Smooth muscle cell (in vitro differentiated cells): ENCODE measurements around the gene HAND1. TPM values are rescaled to one million over a fixed set of nuclear protein-coding genes. Genes with fewer than 3 reads are reported as not detected.
"Not testable (repeated sequence)": the region's sequence is repeated elsewhere in the genome, so short reads cannot be mapped to it uniquely, and the experiment has no call there.

ENCODE experiments used
- DNase-seq: peaks from one replicate; lab custom pipeline; 2025; ENCODE audit not compliant: unreplicated experiment; lab: John Stamatoyannopoulos, UW
- H2AFZ ChIP-seq: fragments of 200-600 bp; sonication (generic); 2 replicates; pipeline ENCODE4 v1.6.0; 2016; ENCODE audit warnings: antibody characterized with exemption, low read depth, mild to moderate bottlenecking
- H3F3A ChIP-seq: fragments of 200-600 bp; sonication (generic); 2 replicates; pipeline ENCODE4 v1.6.0; 2017; ENCODE audit warnings: antibody characterized with exemption, low read depth
- H3K27ac ChIP-seq: fragments of 200-600 bp; sonication (generic); 2 replicates; pipeline ENCODE4 v1.5.1; 2016; ENCODE audit warnings: low read depth, mild to moderate bottlenecking
- H3K27me3 ChIP-seq: fragments of 200-600 bp; sonication (generic); 2 replicates; pipeline ENCODE4 v1.6.1; 2016; ENCODE audit warnings: low read depth, mild to moderate bottlenecking
- H3K36me3 ChIP-seq: fragments of 200-600 bp; sonication (generic); 2 replicates; pipeline ENCODE4 v1.5.1; 2016; ENCODE audit warnings: low read depth
- H3K4me1 ChIP-seq: fragments of 200-600 bp; sonication (generic); 2 replicates; pipeline ENCODE4 v1.5.1; 2016; ENCODE audit warnings: low read depth
- H3K4me2 ChIP-seq: fragments of 200-600 bp; sonication (generic); 2 replicates; pipeline ENCODE4 v1.6.0; 2016; ENCODE audit warnings: mild to moderate bottlenecking
- H3K4me3 ChIP-seq: fragments of 200-600 bp; sonication (generic); 2 replicates; pipeline ENCODE4 v1.5.1; 2016; ENCODE audit warnings: mild to moderate bottlenecking
- H3K79me2 ChIP-seq: fragments of 200-600 bp; sonication (generic); 2 replicates; pipeline ENCODE4 v1.6.0; 2016; ENCODE audit warnings: low read depth, mild to moderate bottlenecking
- H3K9ac ChIP-seq: fragments of 200-600 bp; sonication (generic); 2 replicates; pipeline ENCODE4 v1.6.0; 2016; ENCODE audit warnings: low read depth
- H3K9me3 ChIP-seq: fragments of 200-600 bp; sonication (generic); replicated peaks from 2 replicates; pipeline ENCODE4 v1.5.1; 2016; ENCODE audit warnings: low read depth
- H4K20me1 ChIP-seq: fragments of 200-600 bp; sonication (generic); 2 replicates; pipeline ENCODE4 v1.6.0; 2016; ENCODE audit warnings: low read depth
- CTCF ChIP-seq: fragments of 200-600 bp; sonication (generic); IDR thresholded peaks from 2 replicates; pipeline ENCODE4 v1.5.1; 2017; ENCODE audit warnings: borderline replicate concordance, mild to moderate bottlenecking, antibody characterized with exemption; ENCODE audit not compliant: insufficient read depth, poor library complexity, severe bottlenecking
- WGBS: methylation state at CpG from one replicate; pipeline ENCODE4 v1.1.7; 2016; ENCODE audit warnings: low lambda C conversion rate; 5-methylcytosine and 5-hydroxymethylcytosine counted together
- polyA plus RNA-seq: library from polyadenylated mRNA; unstranded; fragments of >200 nt; fragmentation: Nextera tagmentation; extraction: Ambion mirVana; gene quantifications from 2 replicates; pipeline ENCODE4 v1.2.1, GENCODE V29; 2016
- total RNA-seq: library from RNA; depleted of rRNA; stranded (reverse); fragments of >200 nt; gene quantifications from 2 replicates; pipeline ENCODE4 v1.2.3, GENCODE V29; 2014

The HAND1 gene
- total and polyA plus RNA-seq, 2 experiments from 2014 or later = 18.2 to 36.3 TPM

- no peaks in the 10 kb centered on the region for H3K27me3 ChIP-seq
- 29% methylated on average over 8 of the region's 8 CpGs for WGBS
These were observed 40.4 kb upstream of the HAND1 start for GRCh38 chr5:154518438-154518867.

GRCh38 chr5:154517810-154518437, 39.9 kb upstream of the HAND1 start:
- WGBS = 75% methylated on average over 9 of the region's 9 CpGs
- no peaks in the 10 kb centered on the region for H3K9me3 ChIP-seq
- no peaks in the 10 kb centered on the region for H3K79me2 ChIP-seq
- no peak overlapping the region for H3K4me3 ChIP-seq
- DNase-seq = no peak
- H3K4me1 ChIP-seq = peaks cover 6% of the 10 kb centered on the region
- H3F3A ChIP-seq = peaks cover 30% of the 10 kb centered on the region
- H3K9ac ChIP-seq = no peak overlapping the region
- no peak overlapping the region for H2AFZ ChIP-seq
- no peak for TF ChIP-seq CTCF
- no peak overlapping the region for H3K27ac ChIP-seq
- no peaks in the 10 kb centered on the region for H3K36me3 ChIP-seq
- H3K4me2 ChIP-seq = no peak overlapping the region
- H4K20me1 ChIP-seq = no peaks in the 10 kb centered on the region
- H3K27me3 ChIP-seq = no peaks in the 10 kb centered on the region

More at GRCh38 chr5:154518438-154518867, 40.4 kb upstream of the HAND1 start:
- no peaks in the 10 kb centered on the region for H4K20me1 ChIP-seq
- H3F3A ChIP-seq = peaks cover 34% of the 10 kb centered on the region
- no peak overlapping the region for H3K9ac ChIP-seq
- DNase-seq = no peak
- TF ChIP-seq CTCF = no peak
- no peak overlapping the region for H3K27ac ChIP-seq
- no peak overlapping the region for H2AFZ ChIP-seq
- H3K36me3 ChIP-seq = no peaks in the 10 kb centered on the region
- H3K79me2 ChIP-seq = no peaks in the 10 kb centered on the region
- H3K4me3 ChIP-seq = no peak overlapping the region
- no peak overlapping the region for H3K4me2 ChIP-seq
- no peaks in the 10 kb centered on the region for H3K9me3 ChIP-seq
- peaks cover 8% of the 10 kb centered on the region for H3K4me1 ChIP-seq

GRCh38 chr5:154517181-154517580, 39.2 kb upstream of the HAND1 start:
- no peak for DNase-seq
- Histone ChIP-seq H3K27me3 (no peaks in the 10 kb centered on the region), H3K79me2 (no peaks in the 10 kb centered on the region), H3F3A (peaks cover 22% of the 10 kb centered on the region), H3K4me2 (no peak overlapping the region), H3K36me3 (no peaks in the 10 kb centered on the region), H3K9me3 (no peaks in the 10 kb centered on the region), H3K4me1 (peaks cover 6% of the 10 kb centered on the region), H2AFZ (no peak overlapping the region), H3K4me3 (no peak overlapping the region), H3K27ac (no peak overlapping the region), H4K20me1 (no peaks in the 10 kb centered on the region), H3K9ac (no peak overlapping the region)
- no peak for TF ChIP-seq CTCF
- WGBS = 18% methylated on average over 7 of the region's 7 CpGs

- no peak overlapping the region for H3K9ac ChIP-seq
- TF ChIP-seq CTCF = no peak
- no peak overlapping the region for H3K4me2 ChIP-seq
- H3K27ac ChIP-seq = no peak overlapping the region
- H4K20me1 ChIP-seq = no peaks in the 10 kb centered on the region
- H3K4me3 ChIP-seq = no peak overlapping the region
- no peaks in the 10 kb centered on the region for H3K4me1 ChIP-seq
- no peak for DNase-seq
- no peak overlapping the region for H2AFZ ChIP-seq
- no peaks in the 10 kb centered on the region for H3K79me2 ChIP-seq
- no peaks in the 10 kb centered on the region for H3K9me3 ChIP-seq
- H3K36me3 ChIP-seq = no peaks in the 10 kb centered on the region
- WGBS = 79% methylated on average over 5 of the region's 5 CpGs
- H3K27me3 ChIP-seq = no peaks in the 10 kb centered on the region
- H3F3A ChIP-seq = peaks cover 19% of the 10 kb centered on the region
These were observed 38.4 kb upstream of the HAND1 start for GRCh38 chr5:154516475-154516874.

GRCh38 chr5:154515488-154515887, 37.5 kb upstream of the HAND1 start:
- not testable (repeated sequence) for H3K27me3 ChIP-seq, H3K36me3 ChIP-seq
- WGBS = 94% methylated on average over 6 of the region's 6 CpGs

More at GRCh38 chr5:154515488-154515887, 37.5 kb upstream of the HAND1 start:
- H3K4me1 ChIP-seq, H3K4me3 ChIP-seq, H3K4me2 ChIP-seq, H3K9me3 ChIP-seq, H3K27ac ChIP-seq, DNase-seq, H3K9ac ChIP-seq, H4K20me1 ChIP-seq, H2AFZ ChIP-seq, H3K79me2 ChIP-seq: not testable (repeated sequence)
- peaks cover 19% of the 10 kb centered on the region for H3F3A ChIP-seq
